ENCODE data around the gene CLDN14.

DNA sequence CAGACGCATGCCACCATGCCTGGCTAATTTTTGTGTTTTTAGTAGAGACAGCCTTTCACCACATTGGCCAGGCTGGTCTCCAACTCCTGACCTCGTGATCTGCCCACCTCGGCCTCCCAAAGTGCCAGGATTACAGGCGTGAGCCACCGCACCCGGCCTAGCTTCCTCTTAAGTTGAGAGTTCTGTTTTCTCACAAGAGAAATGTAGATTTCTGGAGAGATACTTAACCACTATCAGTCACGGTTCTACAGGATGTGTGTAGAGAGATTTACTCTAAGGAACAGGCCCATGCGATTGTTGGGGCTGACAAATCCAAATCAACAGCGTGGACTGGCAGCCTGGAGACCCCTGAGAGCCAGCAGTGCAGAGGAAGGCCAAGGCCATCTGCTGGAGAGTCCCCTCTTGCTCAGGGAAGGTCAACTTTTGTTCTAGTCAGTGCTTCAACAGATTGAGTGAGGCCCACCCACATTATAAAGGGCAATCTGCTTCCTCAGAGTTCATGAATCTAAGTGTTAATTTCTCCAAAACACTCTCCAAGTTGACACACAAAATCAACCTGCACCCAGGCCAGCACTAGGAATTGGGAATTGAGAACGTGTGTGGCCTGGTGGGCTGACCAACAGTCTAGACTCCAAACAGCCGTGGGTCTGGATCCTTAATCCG lies 56.0 kb downstream of the CLDN14 start:
- TF ChIP-seq TAF1 (IDR thresholded peaks at IDR 0.05; ENCODE audit: low read depth, low read length) (no peak), POLR2AphosphoS5 (IDR thresholded peaks at IDR 0.05; ENCODE audit: low read depth, low read length) (no peak), POLR2A (IDR thresholded peaks at IDR 0.05; ENCODE audit: low read depth, low read length) (no peak), SPI1 (IDR thresholded peaks at IDR 0.05; ENCODE audit: low read depth, low read length) (no peak)
